ENCODE measurements around the gene NEDD4.
A peak's percentile ranks its signal among the peaks of the same experiment; 100 is the strongest.

The NEDD4 gene

GRCh38 chr15:55991802-55992768 is 1.3 kb downstream of the NEDD4 start:
- Mint-ChIP-seq H3K9me3 (no peaks in the 10 kb centered on the region), H3K4me1 (peaks cover 13% of the 10 kb centered on the region), H3K27ac (peak overlapping the region; percentile 81), H3K36me3 (no peaks in the 10 kb centered on the region), H3K4me3 (peak overlapping the region; percentile 78)
- DNase-seq (ENCODE audit: low spot score in 2 of 2) (no peak), ATAC-seq (no peak)

GRCh38 chr15:55990998-55991397 is 2.4 kb downstream of the NEDD4 start:
- no peak for ATAC-seq
- peaks cover 13% of the 10 kb centered on the region for H3K4me1 Mint-ChIP-seq
- H3K4me3 Mint-ChIP-seq = no peak overlapping the region
- no peak overlapping the region for H3K27ac Mint-ChIP-seq
- H3K9me3 Mint-ChIP-seq = no peaks in the 10 kb centered on the region
- DNase-seq (ENCODE audit: low spot score in 2 of 2) = no peak
- H3K36me3 Mint-ChIP-seq = no peaks in the 10 kb centered on the region

GRCh38 chr15:55990516-55990915 is 2.9 kb downstream of the NEDD4 start:
- H3K9me3 Mint-ChIP-seq = no peaks in the 10 kb centered on the region
- H3K36me3 Mint-ChIP-seq = no peaks in the 10 kb centered on the region
- peaks cover 13% of the 10 kb centered on the region for H3K4me1 Mint-ChIP-seq
- ATAC-seq = no peak
- H3K27ac Mint-ChIP-seq = no peak overlapping the region
- DNase-seq (ENCODE audit: low spot score in 2 of 2) = no peak
- no peak overlapping the region for H3K4me3 Mint-ChIP-seq

- ATAC-seq = no peak
- Mint-ChIP-seq H3K4me1 (peaks cover 13% of the 10 kb centered on the region), H3K36me3 (no peaks in the 10 kb centered on the region), H3K4me3 (no peak overlapping the region), H3K27ac (no peak overlapping the region), H3K9me3 (no peaks in the 10 kb centered on the region)
- no peak for DNase-seq (ENCODE audit: low spot score in 2 of 2)
These were observed 4.0 kb downstream of the NEDD4 start for GRCh38 chr15:55989383-55989782.

- no peak overlapping the region for H3K27ac Mint-ChIP-seq
- DNase-seq (ENCODE audit: low spot score in 2 of 2) (no peak), ATAC-seq (peak; percentile 97)
These were observed 11.7 kb downstream of the NEDD4 start for GRCh38 chr15:55981582-55982249.

GRCh38 chr15:55980511-55980910 is 12.9 kb downstream of the NEDD4 start:
- Mint-ChIP-seq H3K9me3 (no peaks in the 10 kb centered on the region), H3K36me3 (no peaks in the 10 kb centered on the region), H3K4me1 (peaks cover 14% of the 10 kb centered on the region), H3K4me3 (no peak overlapping the region), H3K27ac (no peak overlapping the region)
- ATAC-seq (no peak), DNase-seq (ENCODE audit: low spot score in 2 of 2) (no peak)

More at GRCh38 chr15:55981582-55982249, 11.7 kb downstream of the NEDD4 start:
- Mint-ChIP-seq H3K4me3 (no peak overlapping the region), H3K36me3 (no peaks in the 10 kb centered on the region), H3K9me3 (no peaks in the 10 kb centered on the region), H3K4me1 (peaks cover 14% of the 10 kb centered on the region)

GRCh38 chr15:55977231-55977630 is 16.2 kb downstream of the NEDD4 start:
- H3K4me3 Mint-ChIP-seq = no peak overlapping the region
- ATAC-seq = no peak
- DNase-seq (ENCODE audit: low spot score in 2 of 2) = no peak
- H3K36me3 Mint-ChIP-seq = no peaks in the 10 kb centered on the region
- peaks cover 11% of the 10 kb centered on the region for H3K4me1 Mint-ChIP-seq
- no peaks in the 10 kb centered on the region for H3K9me3 Mint-ChIP-seq
- no peak overlapping the region for H3K27ac Mint-ChIP-seq

- Mint-ChIP-seq H3K27ac (no peak overlapping the region), H3K4me3 (no peak overlapping the region), H3K9me3 (no peaks in the 10 kb centered on the region), H3K36me3 (no peaks in the 10 kb centered on the region), H3K4me1 (no peaks in the 10 kb centered on the region)
- ATAC-seq (no peak), DNase-seq (ENCODE audit: low spot score in 2 of 2) (no peak)
These were observed 23.1 kb downstream of the NEDD4 start for GRCh38 chr15:55970286-55970685.

- no peak overlapping the region for H3K27ac Mint-ChIP-seq
- H3K4me1 Mint-ChIP-seq = no peaks in the 10 kb centered on the region
- no peaks in the 10 kb centered on the region for H3K9me3 Mint-ChIP-seq
- H3K36me3 Mint-ChIP-seq = no peaks in the 10 kb centered on the region
- DNase-seq (ENCODE audit: low spot score in 2 of 2) = no peak
- no peak for ATAC-seq
- H3K4me3 Mint-ChIP-seq = no peak overlapping the region
These were observed 23.8 kb downstream of the NEDD4 start for GRCh38 chr15:55969582-55969981.

- H3K4me3 Mint-ChIP-seq = no peak overlapping the region
- DNase-seq (ENCODE audit: low spot score in 2 of 2) = no peak
- no peaks in the 10 kb centered on the region for H3K9me3 Mint-ChIP-seq
- H3K27ac Mint-ChIP-seq = no peak overlapping the region
- no peaks in the 10 kb centered on the region for H3K36me3 Mint-ChIP-seq
- no peaks in the 10 kb centered on the region for H3K4me1 Mint-ChIP-seq
- no peak for ATAC-seq
These were observed 24.5 kb downstream of the NEDD4 start for GRCh38 chr15:55968923-55969322.

GRCh38 chr15:55965091-55965490 is 28.3 kb downstream of the NEDD4 start:
- Mint-ChIP-seq H3K4me3 (no peak overlapping the region), H3K4me1 (no peaks in the 10 kb centered on the region), H3K36me3 (no peaks in the 10 kb centered on the region), H3K9me3 (no peaks in the 10 kb centered on the region), H3K27ac (no peak overlapping the region)
- ATAC-seq (no peak), DNase-seq (ENCODE audit: low spot score in 2 of 2) (no peak)

- no peak overlapping the region for H3K4me3 Mint-ChIP-seq
- peaks cover 4% of the 10 kb centered on the region for H3K36me3 Mint-ChIP-seq
- H3K4me1 Mint-ChIP-seq = no peaks in the 10 kb centered on the region
These were observed 32.5 kb downstream of the NEDD4 start for GRCh38 chr15:55960946-55961345.

GRCh38 chr15:55959744-55960447 is 33.5 kb downstream of the NEDD4 start:
- DNase-seq (ENCODE audit: low spot score in 2 of 2) (no peak), ATAC-seq (no peak)
- peaks cover 4% of the 10 kb centered on the region for H3K36me3 Mint-ChIP-seq
- no peak overlapping the region for H3K27ac Mint-ChIP-seq
- no peaks in the 10 kb centered on the region for H3K4me1 Mint-ChIP-seq
- no peak overlapping the region for H3K4me3 Mint-ChIP-seq
- H3K9me3 Mint-ChIP-seq = no peaks in the 10 kb centered on the region

More at GRCh38 chr15:55960946-55961345, 32.5 kb downstream of the NEDD4 start:
- DNase-seq (ENCODE audit: low spot score in 2 of 2) (no peak), ATAC-seq (no peak)
- no peak overlapping the region for H3K27ac Mint-ChIP-seq
- no peaks in the 10 kb centered on the region for H3K9me3 Mint-ChIP-seq

- ATAC-seq = no peak
- Mint-ChIP-seq H3K27ac (no peak overlapping the region), H3K9me3 (no peaks in the 10 kb centered on the region), H3K4me3 (no peak overlapping the region), H3K4me1 (no peaks in the 10 kb centered on the region), H3K36me3 (peaks cover 4% of the 10 kb centered on the region)
- no peak for DNase-seq (ENCODE audit: low spot score in 2 of 2)
These were observed 35.1 kb downstream of the NEDD4 start for GRCh38 chr15:55958349-55958748.

GRCh38 chr15:55954862-55955605 is 38.4 kb downstream of the NEDD4 start:
- H3K36me3 Mint-ChIP-seq = peaks cover 4% of the 10 kb centered on the region
- H3K4me3 Mint-ChIP-seq = no peak overlapping the region
- H3K27ac Mint-ChIP-seq = no peak overlapping the region
- no peaks in the 10 kb centered on the region for H3K9me3 Mint-ChIP-seq
- DNase-seq (ENCODE audit: low spot score in 2 of 2) (no peak), ATAC-seq (no peak)
- H3K4me1 Mint-ChIP-seq = no peaks in the 10 kb centered on the region

Measured in stimulated activated effector memory CD8-positive, alpha-beta T cell treated with anti-CD3 and anti-CD28 coated beads, Interleukin-12 subunit alpha, Interleukin-12 subunit beta, amount 100 ng/mL, for 72 hours (primary cell).